ENCODE data around the gene PRG2. TPM values are rescaled to one million over a fixed set of nuclear protein-coding genes. Genes with fewer than 3 reads are reported as not detected.
"Not testable (repeated sequence)": the region's sequence is repeated elsewhere in the genome, so short reads cannot be mapped to it uniquely, and the experiment has no call there.

Gene PRG2
- total RNA-seq, 2 experiments from 2014 or later: 1.8 to 2.2 TPM

- Mint-ChIP-seq H3K27me3 (no peaks in the 10 kb centered on the region), H3K36me3 (peaks cover 66% of the 10 kb centered on the region), H3K4me1 (ENCODE audit: low read depth) (peaks cover 61% of the 10 kb centered on the region), H3K9me3 (no peaks in the 10 kb centered on the region), H3K4me3 (no peak overlapping the region), H3K27ac (peak overlapping the region; percentile 84)
- CTCF ChIA-PET: interaction anchor here (0.8 to 1.5 kb wide), 4 partner anchors 18 to 87 kb away, joined by 3 read pairs; no protein-coding TSS in a partner anchor
- intact Hi-C loops (cut with micrococcal nuclease): loop anchor here (1.0 to 5.0 kb wide), 2 partner anchors 18 to 306 kb away; partner anchors contain the start of genes MED19 and TMX2
- DNase-seq: peak; percentile 75
- POLR2A ChIA-PET: interaction anchor here (1.7 to 2.9 kb wide), 4 partner anchors 13 to 71 kb away, joined by 4 to 28 read pairs (median 7); partner anchors contain the start of genes SLC43A3 and SSRP1
Observed at GRCh38 chr11:57406337-57406904, 16.0 kb upstream of the PRG2 start.

GRCh38 chr11:57405271-57405860 is 14.9 kb upstream of the PRG2 start:
- Mint-ChIP-seq H3K9me3 (no peaks in the 10 kb centered on the region), H3K4me1 (ENCODE audit: low read depth) (peaks cover 57% of the 10 kb centered on the region), H3K27me3 (no peaks in the 10 kb centered on the region), H3K36me3 (peaks cover 60% of the 10 kb centered on the region), H3K4me3 (no peak overlapping the region), H3K27ac (peak overlapping the region; percentile 84)
- ChIA-PET CTCF (interaction anchor here (0.9 to 1.5 kb wide), 3 partner anchors 21 to 122 kb away, joined by 3 to 5 read pairs (median 3); no protein-coding TSS in a partner anchor), POLR2A (interaction anchor here (2.3 to 2.9 kb wide), 3 partner anchors 12 to 20 kb away, joined by 7 to 28 read pairs (median 7); partner anchors contain the start of gene SLC43A3)
- intact Hi-C loops (cut with micrococcal nuclease): loop anchor here (5.0 kb wide), 1 partner anchor 307 kb away; the partner anchor contains the start of genes MED19 and TMX2
- no peak for DNase-seq

- DNase-seq: no peak
- Mint-ChIP-seq H3K4me3 (no peak overlapping the region), H3K27me3 (no peaks in the 10 kb centered on the region), H3K27ac (no peak overlapping the region), H3K4me1 (ENCODE audit: low read depth) (peaks cover 44% of the 10 kb centered on the region), H3K36me3 (peaks cover 46% of the 10 kb centered on the region), H3K9me3 (no peaks in the 10 kb centered on the region)
- ChIA-PET CTCF (interaction anchor here (0.6 kb wide), 1 partner anchor 61 kb away, joined by 3 read pairs; no protein-coding TSS in a partner anchor), POLR2A (interaction anchor here (1.9 kb wide), 1 partner anchor 22 kb away, joined by 5 read pairs; no protein-coding TSS in a partner anchor)
- intact Hi-C loops (cut with micrococcal nuclease): no loop called here
Observed at GRCh38 chr11:57403802-57404147, 13.3 kb upstream of the PRG2 start.

- H3K27ac Mint-ChIP-seq; DNase-seq; H3K4me3 Mint-ChIP-seq; H3K27me3 Mint-ChIP-seq; intact Hi-C loops (cut with micrococcal nuclease); H3K9me3 Mint-ChIP-seq: not testable (repeated sequence)
- ChIA-PET POLR2A (interaction anchor here (1.9 kb wide), 1 partner anchor 22 kb away, joined by 5 read pairs; no protein-coding TSS in a partner anchor), CTCF (interaction anchor here (1.0 kb wide), 1 partner anchor 55 kb away, joined by 4 read pairs; no protein-coding TSS in a partner anchor)
- H3K36me3 Mint-ChIP-seq: peaks cover 41% of the 10 kb centered on the region
- H3K4me1 Mint-ChIP-seq (ENCODE audit: low read depth): peaks cover 41% of the 10 kb centered on the region
Observed at GRCh38 chr11:57403003-57403801, 12.8 kb upstream of the PRG2 start.

GRCh38 chr11:57402188-57403002 is 11.9 kb upstream of the PRG2 start:
- Mint-ChIP-seq H3K4me3 (no peak overlapping the region), H3K27ac (no peak overlapping the region), H3K36me3 (peaks cover 34% of the 10 kb centered on the region), H3K4me1 (ENCODE audit: low read depth) (peaks cover 33% of the 10 kb centered on the region), H3K27me3 (no peaks in the 10 kb centered on the region), H3K9me3 (no peaks in the 10 kb centered on the region)
- intact Hi-C loops (cut with micrococcal nuclease): no loop called here
- ChIA-PET CTCF (interaction anchor here (1.0 kb wide), 1 partner anchor 56 kb away, joined by 4 read pairs; no protein-coding TSS in a partner anchor), POLR2A (interaction anchor here (1.9 kb wide), 1 partner anchor 23 kb away, joined by 5 read pairs; no protein-coding TSS in a partner anchor)
- no peak for DNase-seq

- POLR2A ChIA-PET: interaction anchor here (0.7 to 0.9 kb wide), 2 partner anchors 8 to 24 kb away, joined by 3 read pairs; no protein-coding TSS in a partner anchor
- H3K4me1 Mint-ChIP-seq (ENCODE audit: low read depth): peaks cover 10% of the 10 kb centered on the region
Observed at GRCh38 chr11:57399972-57400578, 9.6 kb upstream of the PRG2 start.

GRCh38 chr11:57399221-57399620 is 8.8 kb upstream of the PRG2 start:
- intact Hi-C loops (cut with micrococcal nuclease): loop anchor here (5.0 kb wide), 1 partner anchor 37 kb away; no protein-coding TSS in a partner anchor
- Mint-ChIP-seq H3K4me1 (ENCODE audit: low read depth) (peaks cover 3% of the 10 kb centered on the region), H3K9me3 (no peaks in the 10 kb centered on the region), H3K36me3 (peaks cover 7% of the 10 kb centered on the region), H3K4me3 (no peak overlapping the region), H3K27ac (no peak overlapping the region), H3K27me3 (no peaks in the 10 kb centered on the region)
- POLR2A ChIA-PET: no interaction called here
- no peak for DNase-seq
- CTCF ChIA-PET: interaction anchor here (1.0 kb wide), 1 partner anchor 10 kb away, joined by 3 read pairs; no protein-coding TSS in a partner anchor

More at GRCh38 chr11:57399972-57400578, 9.6 kb upstream of the PRG2 start:
- DNase-seq: no peak
- Mint-ChIP-seq H3K27ac (no peak overlapping the region), H3K27me3 (no peaks in the 10 kb centered on the region), H3K4me3 (no peak overlapping the region), H3K9me3 (no peaks in the 10 kb centered on the region), H3K36me3 (peaks cover 12% of the 10 kb centered on the region)
- intact Hi-C loops (cut with micrococcal nuclease): loop anchor here (5.0 kb wide), 1 partner anchor 38 kb away; no protein-coding TSS in a partner anchor
- CTCF ChIA-PET: interaction anchor here (1.0 kb wide), 3 partner anchors 11 to 94 kb away, joined by 3 to 5 read pairs (median 3); no protein-coding TSS in a partner anchor

- H3K27me3 Mint-ChIP-seq: no peaks in the 10 kb centered on the region
- CTCF ChIA-PET: interaction anchor here (0.7 to 2.4 kb wide), 3 partner anchors 52 to 1760 kb away, joined by 3 to 7 read pairs (median 7); no protein-coding TSS in a partner anchor
- H3K4me3 Mint-ChIP-seq: no peak overlapping the region
- POLR2A ChIA-PET: interaction anchor here (1.5 kb wide), 1 partner anchor 117 kb away, joined by 3 read pairs; no protein-coding TSS in a partner anchor
- no peaks in the 10 kb centered on the region for H3K4me1 Mint-ChIP-seq (ENCODE audit: low read depth)
- no peak for DNase-seq
- H3K27ac Mint-ChIP-seq: no peak overlapping the region
- intact Hi-C loops (cut with micrococcal nuclease): loop anchor here (5.0 kb wide), 1 partner anchor 35 kb away; no protein-coding TSS in a partner anchor
- no peaks in the 10 kb centered on the region for H3K9me3 Mint-ChIP-seq
- H3K36me3 Mint-ChIP-seq: no peaks in the 10 kb centered on the region
Observed at GRCh38 chr11:57397394-57397990, 7.0 kb upstream of the PRG2 start.

GRCh38 chr11:57396744-57397143 is 6.3 kb upstream of the PRG2 start:
- intact Hi-C loops (cut with micrococcal nuclease): loop anchor here (5.0 kb wide), 1 partner anchor 34 kb away; no protein-coding TSS in a partner anchor
- no peaks in the 10 kb centered on the region for H3K27me3 Mint-ChIP-seq
- CTCF ChIA-PET: interaction anchor here (2.0 to 2.4 kb wide), 2 partner anchors 51 to 97 kb away, joined by 7 read pairs; no protein-coding TSS in a partner anchor
- POLR2A ChIA-PET: interaction anchor here (1.5 kb wide), 1 partner anchor 118 kb away, joined by 3 read pairs; no protein-coding TSS in a partner anchor
- no peak overlapping the region for H3K27ac Mint-ChIP-seq
- H3K9me3 Mint-ChIP-seq: no peaks in the 10 kb centered on the region
- DNase-seq: no peak
- H3K36me3 Mint-ChIP-seq: no peaks in the 10 kb centered on the region
- H3K4me1 Mint-ChIP-seq (ENCODE audit: low read depth): no peaks in the 10 kb centered on the region
- no peak overlapping the region for H3K4me3 Mint-ChIP-seq

Measured in activated CD4-positive, alpha-beta memory T cell treated with anti-CD3 and anti-CD28 coated beads for 36 hours (primary cell).